ENCODE measurements around the gene KRT14. TPM values are rescaled to one million over a fixed set of nuclear protein-coding genes. Genes with fewer than 3 reads are reported as not detected.
"Not testable (repeated sequence)": the region's sequence is repeated elsewhere in the genome, so short reads cannot be mapped to it uniquely, and the experiment has no call there.

KRT14 gene
- total RNA-seq, 5 donors from 2014 or later (not counting 1 experiment from before 2014, with no cell fraction given): not detected

- 87% methylated on average over 4 of the region's 8 CpGs for WGBS (ENCODE audit: insufficient coverage)
- Mint-ChIP-seq H3K9me3 (no peaks in the 10 kb centered on the region), H3K27me3 (peaks cover 18 to 25% of the 10 kb centered on the region in 2 donors), H3K4me3 (no peak overlapping the region), H3K27ac (no peak overlapping the region), H3K4me1 (no peaks in the 10 kb centered on the region), H3K36me3 (no peaks in the 10 kb centered on the region)
- DNase-seq: no peak
- H3K36me3 ChIP-seq (ENCODE audit: control insufficient read depth in 2 of 2, extremely low read depth in 1 of 2, insufficient read depth in 1 of 2, low read length in 1 of 2): no peaks in the 10 kb centered on the region
- no peaks in the 10 kb centered on the region for H3K9me3 ChIP-seq
- no peaks in the 10 kb centered on the region for H3K4me1 ChIP-seq (ENCODE audit: control insufficient read depth in 1 of 2, extremely low read depth in 1 of 2, insufficient read depth in 2 of 2, low read length in 2 of 2)
- H3K4me3 ChIP-seq (ENCODE audit: control insufficient read depth in 1 of 2, extremely low read depth in 1 of 2, low read length in 1 of 2): no peak overlapping the region
- ChIA-PET CTCF (no interaction called here), POLR2A (no interaction called here)
- no peak overlapping the region for H3K27ac ChIP-seq (ENCODE audit: low read length)
- peaks cover 0 to 47% of the 10 kb centered on the region in 2 experiments for H3K27me3 ChIP-seq (replicated peaks in 1 of 2; ENCODE audit: control insufficient read depth in 2 of 2, extremely low read depth in 1 of 2, insufficient read depth in 2 of 2, low read length in 1 of 2)
- no peak for ATAC-seq (replicated peaks in 1 of 4)
Measured at GRCh38 chr17:41593306-41593981, 6.7 kb upstream of the KRT14 start.

GRCh38 chr17:41592601-41593305 is 6.1 kb upstream of the KRT14 start:
- POLR2A ChIA-PET: no interaction called here
- no peaks in the 10 kb centered on the region for H3K36me3 ChIP-seq (ENCODE audit: control insufficient read depth in 2 of 2, extremely low read depth in 1 of 2, insufficient read depth in 1 of 2, low read length in 1 of 2)
- H3K27me3 Mint-ChIP-seq: peaks cover 18 to 25% of the 10 kb centered on the region in 2 donors
- peaks cover 0 to 48% of the 10 kb centered on the region in 2 experiments for H3K27me3 ChIP-seq (replicated peaks in 1 of 2; ENCODE audit: control insufficient read depth in 2 of 2, extremely low read depth in 1 of 2, insufficient read depth in 2 of 2, low read length in 1 of 2)
- no peak overlapping the region for H3K4me3 Mint-ChIP-seq
- WGBS (ENCODE audit: insufficient coverage): 90% methylated on average over 6 of the region's 12 CpGs
- H3K27ac ChIP-seq (ENCODE audit: low read length): no peak overlapping the region
- CTCF ChIA-PET: no interaction called here
- H3K9me3 Mint-ChIP-seq: no peaks in the 10 kb centered on the region
- H3K9me3 ChIP-seq: no peaks in the 10 kb centered on the region
- no peak for DNase-seq
- H3K4me1 ChIP-seq (ENCODE audit: control insufficient read depth in 1 of 2, extremely low read depth in 1 of 2, insufficient read depth in 2 of 2, low read length in 2 of 2): no peaks in the 10 kb centered on the region
- no peak for ATAC-seq (replicated peaks in 1 of 4)
- H3K4me3 ChIP-seq (ENCODE audit: control insufficient read depth in 1 of 2, extremely low read depth in 1 of 2, low read length in 1 of 2): no peak overlapping the region
- H3K27ac Mint-ChIP-seq: no peak overlapping the region
- no peaks in the 10 kb centered on the region for H3K4me1 Mint-ChIP-seq
- H3K36me3 Mint-ChIP-seq: no peaks in the 10 kb centered on the region

GRCh38 chr17:41589301-41589700 is 2.6 kb upstream of the KRT14 start:
- H3K36me3 ChIP-seq (ENCODE audit: control insufficient read depth in 2 of 2, extremely low read depth in 1 of 2, insufficient read depth in 1 of 2, low read length in 1 of 2): no peaks in the 10 kb centered on the region
- H3K27me3 Mint-ChIP-seq: peaks cover 3 to 33% of the 10 kb centered on the region in 2 donors
- H3K27ac Mint-ChIP-seq: no peak overlapping the region
- ATAC-seq (replicated peaks in 1 of 4) (no peak), DNase-seq (no peak)
- POLR2A ChIA-PET: interaction anchor here in 1 of 2 donors (0.6 kb wide), 1 partner anchor 930 kb away, joined by 6 read pairs; no protein-coding TSS in a partner anchor
- H3K4me3 ChIP-seq (ENCODE audit: control insufficient read depth in 1 of 2, extremely low read depth in 1 of 2, low read length in 1 of 2): no peak overlapping the region
- H3K9me3 Mint-ChIP-seq: no peaks in the 10 kb centered on the region
- WGBS (ENCODE audit: insufficient coverage): no CpG with 5 or more reads among the region's 3 CpGs
- no peaks in the 10 kb centered on the region for H3K9me3 ChIP-seq
- peaks cover 0 to 50% of the 10 kb centered on the region in 2 experiments for H3K27me3 ChIP-seq (replicated peaks in 1 of 2; ENCODE audit: control insufficient read depth in 2 of 2, extremely low read depth in 1 of 2, insufficient read depth in 2 of 2, low read length in 1 of 2)
- no peaks in the 10 kb centered on the region for H3K4me1 ChIP-seq (ENCODE audit: control insufficient read depth in 1 of 2, extremely low read depth in 1 of 2, insufficient read depth in 2 of 2, low read length in 2 of 2)
- H3K4me1 Mint-ChIP-seq: no peaks in the 10 kb centered on the region
- CTCF ChIA-PET: no interaction called here
- no peak overlapping the region for H3K27ac ChIP-seq (ENCODE audit: low read length)
- no peak overlapping the region for H3K4me3 Mint-ChIP-seq
- H3K36me3 Mint-ChIP-seq: no peaks in the 10 kb centered on the region

- Mint-ChIP-seq H3K36me3 (no peaks in the 10 kb centered on the region), H3K4me1 (no peaks in the 10 kb centered on the region), H3K27ac (no peak overlapping the region), H3K9me3 (no peaks in the 10 kb centered on the region), H3K27me3 (peaks cover 3 to 38% of the 10 kb centered on the region in 2 donors), H3K4me3 (no peak overlapping the region)
- no peak for ATAC-seq (replicated peaks in 1 of 4)
- no CpG with 5 or more reads among the region's 8 CpGs for WGBS (ENCODE audit: insufficient coverage)
- ChIA-PET CTCF (no interaction called here), POLR2A (interaction anchor here in 1 of 2 donors (0.6 kb wide), 1 partner anchor 929 kb away, joined by 6 read pairs; no protein-coding TSS in a partner anchor)
- Histone ChIP-seq H3K27me3 (replicated peaks in 1 of 2; ENCODE audit: control insufficient read depth in 2 of 2, extremely low read depth in 1 of 2, insufficient read depth in 2 of 2, low read length in 1 of 2) (peaks cover 0 to 42% of the 10 kb centered on the region in 2 experiments), H3K4me1 (ENCODE audit: control insufficient read depth in 1 of 2, extremely low read depth in 1 of 2, insufficient read depth in 2 of 2, low read length in 2 of 2) (no peaks in the 10 kb centered on the region), H3K36me3 (ENCODE audit: control insufficient read depth in 2 of 2, extremely low read depth in 1 of 2, insufficient read depth in 1 of 2, low read length in 1 of 2) (no peaks in the 10 kb centered on the region), H3K4me3 (ENCODE audit: control insufficient read depth in 1 of 2, extremely low read depth in 1 of 2, low read length in 1 of 2) (no peak overlapping the region), H3K9me3 (no peaks in the 10 kb centered on the region), H3K27ac (ENCODE audit: low read length) (no peak overlapping the region)
- no peak for DNase-seq
Measured at GRCh38 chr17:41588126-41588810, 1.6 kb upstream of the KRT14 start.

- 78% methylated on average over 5 of the region's 5 CpGs for WGBS (ENCODE audit: insufficient coverage)
- Histone ChIP-seq H3K27ac (ENCODE audit: low read length) (no peak overlapping the region), H3K27me3 (replicated peaks in 1 of 2; ENCODE audit: control insufficient read depth in 2 of 2, extremely low read depth in 1 of 2, insufficient read depth in 2 of 2, low read length in 1 of 2) (peaks cover 3 to 38% of the 10 kb centered on the region in 2 experiments), H3K4me3 (ENCODE audit: control insufficient read depth in 1 of 2, extremely low read depth in 1 of 2, low read length in 1 of 2) (no peak overlapping the region), H3K36me3 (ENCODE audit: control insufficient read depth in 2 of 2, extremely low read depth in 1 of 2, insufficient read depth in 1 of 2, low read length in 1 of 2) (no peaks in the 10 kb centered on the region), H3K4me1 (ENCODE audit: control insufficient read depth in 1 of 2, extremely low read depth in 1 of 2, insufficient read depth in 2 of 2, low read length in 2 of 2) (no peaks in the 10 kb centered on the region), H3K9me3 (no peaks in the 10 kb centered on the region)
- CTCF ChIA-PET: no interaction called here
- Mint-ChIP-seq H3K4me1 (no peaks in the 10 kb centered on the region), H3K36me3 (no peaks in the 10 kb centered on the region), H3K9me3 (no peaks in the 10 kb centered on the region), H3K27ac (no peak overlapping the region), H3K27me3 (peaks cover 18 to 55% of the 10 kb centered on the region in 2 donors), H3K4me3 (no peak overlapping the region)
- no peak for DNase-seq
- POLR2A ChIA-PET: no interaction called here
- ATAC-seq (replicated peaks in 1 of 4): no peak
Measured at GRCh38 chr17:41585301-41586056, 1.2 kb downstream of the KRT14 start.

GRCh38 chr17:41584331-41584927 is 2.3 kb downstream of the KRT14 start:
- POLR2A ChIA-PET; H3K4me1 Mint-ChIP-seq; H3K9me3 ChIP-seq; ATAC-seq (replicated peaks in 1 of 4); H3K4me3 Mint-ChIP-seq; H3K27ac ChIP-seq (ENCODE audit: low read length); H3K36me3 ChIP-seq (ENCODE audit: control insufficient read depth in 2 of 2, extremely low read depth in 1 of 2, insufficient read depth in 1 of 2, low read length in 1 of 2); H3K36me3 Mint-ChIP-seq; DNase-seq; H3K9me3 Mint-ChIP-seq; H3K27ac Mint-ChIP-seq; H3K4me3 ChIP-seq (ENCODE audit: control insufficient read depth in 1 of 2, extremely low read depth in 1 of 2, low read length in 1 of 2); H3K4me1 ChIP-seq (ENCODE audit: control insufficient read depth in 1 of 2, extremely low read depth in 1 of 2, insufficient read depth in 2 of 2, low read length in 2 of 2): not testable (repeated sequence)
- 93% methylated on average over 4 of the region's 8 CpGs for WGBS (ENCODE audit: insufficient coverage)
- peaks cover 3 to 44% of the 10 kb centered on the region in 2 experiments for H3K27me3 ChIP-seq (replicated peaks in 1 of 2; ENCODE audit: control insufficient read depth in 2 of 2, extremely low read depth in 1 of 2, insufficient read depth in 2 of 2, low read length in 1 of 2)
- peaks cover 23 to 59% of the 10 kb centered on the region in 2 donors for H3K27me3 Mint-ChIP-seq
- CTCF ChIA-PET: interaction anchor here in 1 of 2 donors (0.6 kb wide), 1 partner anchor 1071 kb away, joined by 5 read pairs; no protein-coding TSS in a partner anchor

Measured in T-cell (primary cell).